LNCAP (cell line): ENCODE measurements around the gene GSG1L.

Experiments used
- TF ChIP-seq, protein P1 (sequence below): fragments of 450-650 bp; IDR thresholded peaks from 2 replicates; pipeline ENCODE4 v1.5.1; 2017; ENCODE audit warnings: mild to moderate bottlenecking

GSG1L gene

DNA sequence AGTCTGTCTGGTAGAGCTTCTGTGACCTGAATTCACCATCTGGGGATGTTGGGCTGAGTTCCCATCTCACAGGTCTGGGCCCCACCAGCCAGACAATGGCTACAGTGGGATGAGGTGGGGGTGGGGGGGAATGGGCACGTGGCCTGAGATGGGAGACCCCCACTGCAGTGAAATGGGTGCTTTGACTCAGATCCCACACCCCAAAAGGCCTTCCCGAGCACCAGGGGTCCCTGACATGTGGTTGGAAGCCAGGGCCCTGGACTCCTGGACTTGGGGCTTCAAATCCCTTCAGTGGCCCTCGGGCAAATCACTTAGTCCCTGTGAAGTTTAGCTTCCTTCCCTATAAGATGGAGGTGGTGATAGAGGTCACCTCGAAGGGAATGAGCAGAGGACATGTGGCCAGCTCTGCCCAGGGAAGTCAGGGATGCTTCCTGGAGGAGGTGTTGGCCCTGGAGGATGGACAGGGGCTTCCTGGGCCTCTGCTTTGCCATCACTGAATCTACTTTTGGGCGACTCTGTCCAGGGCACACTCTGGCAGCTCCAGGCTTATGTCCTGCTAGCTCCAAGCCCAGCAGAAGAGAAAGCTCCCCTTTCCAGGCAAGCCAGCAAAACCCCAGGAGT, 295.4 kb downstream of the GSG1L start:
- TF ChIP-seq, protein P1, sequence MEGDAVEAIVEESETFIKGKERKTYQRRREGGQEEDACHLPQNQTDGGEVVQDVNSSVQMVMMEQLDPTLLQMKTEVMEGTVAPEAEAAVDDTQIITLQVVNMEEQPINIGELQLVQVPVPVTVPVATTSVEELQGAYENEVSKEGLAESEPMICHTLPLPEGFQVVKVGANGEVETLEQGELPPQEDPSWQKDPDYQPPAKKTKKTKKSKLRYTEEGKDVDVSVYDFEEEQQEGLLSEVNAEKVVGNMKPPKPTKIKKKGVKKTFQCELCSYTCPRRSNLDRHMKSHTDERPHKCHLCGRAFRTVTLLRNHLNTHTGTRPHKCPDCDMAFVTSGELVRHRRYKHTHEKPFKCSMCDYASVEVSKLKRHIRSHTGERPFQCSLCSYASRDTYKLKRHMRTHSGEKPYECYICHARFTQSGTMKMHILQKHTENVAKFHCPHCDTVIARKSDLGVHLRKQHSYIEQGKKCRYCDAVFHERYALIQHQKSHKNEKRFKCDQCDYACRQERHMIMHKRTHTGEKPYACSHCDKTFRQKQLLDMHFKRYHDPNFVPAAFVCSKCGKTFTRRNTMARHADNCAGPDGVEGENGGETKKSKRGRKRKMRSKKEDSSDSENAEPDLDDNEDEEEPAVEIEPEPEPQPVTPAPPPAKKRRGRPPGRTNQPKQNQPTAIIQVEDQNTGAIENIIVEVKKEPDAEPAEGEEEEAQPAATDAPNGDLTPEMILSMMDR = no peak

DNA sequence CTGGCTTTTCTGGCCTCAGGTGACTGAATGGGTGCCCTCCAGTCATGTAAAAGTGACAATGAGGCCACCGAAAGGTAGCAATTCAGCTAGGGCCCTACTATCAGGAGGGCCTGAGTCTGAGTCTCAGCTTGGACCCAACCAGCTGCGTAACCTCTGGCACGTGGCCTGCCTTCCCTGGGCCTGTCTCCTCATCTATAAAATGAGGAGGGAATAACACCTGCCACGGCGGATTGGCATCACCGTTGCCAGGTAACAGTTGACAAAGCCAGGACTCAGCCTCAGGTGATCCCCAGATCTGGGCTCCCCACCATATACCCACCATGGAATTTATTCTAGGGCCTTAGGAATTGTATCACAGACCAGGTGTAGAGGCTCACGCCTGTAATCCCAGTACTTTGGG, 296.4 kb downstream of the GSG1L start:
- TF ChIP-seq, protein P1 = no peak

DNA sequence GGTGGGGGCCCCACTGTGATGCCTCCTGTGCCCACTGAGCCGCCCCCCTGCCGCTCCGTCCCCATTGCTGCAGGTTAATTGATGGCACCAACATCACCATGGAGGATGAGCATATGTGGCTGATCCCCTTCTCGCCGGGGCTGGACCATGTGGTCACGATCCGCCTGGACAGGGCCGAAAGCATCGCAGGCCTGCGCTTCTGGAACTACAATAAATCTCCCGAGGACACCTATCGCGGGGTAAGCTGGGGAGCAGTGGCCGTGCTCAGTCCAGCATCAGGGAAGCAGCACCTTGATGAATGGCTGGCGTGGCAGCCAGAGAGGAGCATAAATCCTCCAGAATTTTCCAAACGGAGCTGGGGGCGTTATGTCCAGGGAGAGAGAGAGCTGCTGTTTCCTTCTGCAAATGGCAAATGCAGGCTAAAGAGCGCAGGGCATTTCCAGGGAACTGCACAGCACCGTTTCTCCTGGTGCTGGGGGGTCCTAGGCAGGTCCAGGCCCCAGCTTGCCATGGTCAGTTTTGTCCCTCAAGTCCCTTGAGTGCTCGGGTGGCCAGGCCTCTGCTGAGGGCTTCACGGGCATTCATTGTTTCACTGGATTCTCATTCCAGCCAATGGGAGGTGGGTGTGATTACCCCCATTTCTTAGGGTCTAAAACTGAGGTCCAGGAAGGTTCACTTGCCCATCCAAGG, 297.1 kb downstream of the GSG1L start:
- TF ChIP-seq, protein P1 = no peak

DNA sequence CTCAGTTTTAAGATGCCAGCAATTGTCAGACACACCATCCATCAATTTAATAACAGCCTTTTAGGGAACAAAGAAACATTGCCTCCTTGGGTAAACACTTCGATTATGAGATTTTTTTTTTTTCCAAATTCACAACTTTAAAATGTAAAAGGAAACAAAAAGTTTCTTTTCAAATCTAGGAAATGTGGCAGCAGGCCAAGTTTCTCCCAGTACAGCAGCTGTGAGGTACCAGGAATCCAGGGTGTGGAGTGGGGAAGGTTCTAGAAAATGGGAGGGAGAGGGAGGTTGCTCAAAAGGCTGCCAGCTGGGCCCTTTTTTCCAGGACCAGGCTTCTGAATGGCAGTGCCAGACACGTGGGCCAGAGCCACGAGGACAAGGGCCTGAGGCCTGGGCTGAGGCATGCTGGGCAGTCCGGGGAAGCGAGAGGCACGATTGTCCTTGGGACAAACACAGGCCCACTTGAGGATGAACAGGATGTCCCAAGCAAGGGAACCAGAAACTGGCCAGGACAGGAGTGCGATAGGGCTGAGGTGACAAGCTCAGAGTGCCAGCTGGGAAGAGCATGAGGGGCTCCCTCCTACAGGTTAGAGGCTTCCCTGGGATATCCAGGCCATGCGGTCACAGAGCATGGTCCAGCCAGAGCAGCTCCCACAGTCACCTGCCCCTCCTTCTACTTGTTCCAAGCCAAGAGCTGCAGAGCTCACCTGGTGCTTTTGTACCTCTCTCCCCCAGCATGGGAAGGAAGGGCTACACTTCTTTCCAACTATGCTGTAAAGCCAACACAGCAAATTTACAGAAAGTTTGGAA, 298.4 kb downstream of the GSG1L start:
- TF ChIP-seq, protein P1 = no peak

DNA sequence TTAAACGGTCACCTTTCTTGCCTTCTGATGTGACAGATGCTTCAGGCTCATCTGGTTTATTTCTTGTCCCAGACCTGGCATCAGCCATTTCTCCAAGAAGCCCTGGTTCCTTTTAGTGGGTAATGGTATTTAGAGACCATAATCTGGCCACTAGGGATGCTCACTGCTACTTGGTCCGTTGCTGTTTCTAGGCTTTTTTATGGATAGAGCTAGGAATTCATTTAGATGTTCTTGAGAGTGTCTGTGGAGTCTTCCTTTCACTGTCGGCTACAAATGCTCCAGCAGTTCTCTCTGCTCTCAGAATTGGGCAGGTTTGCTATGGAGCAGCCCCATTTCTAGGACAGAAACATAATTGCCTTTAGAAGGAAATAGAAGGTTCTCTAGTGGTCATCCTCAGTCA, 299.1 kb downstream of the GSG1L start:
- TF ChIP-seq, protein P1 = no peak

DNA sequence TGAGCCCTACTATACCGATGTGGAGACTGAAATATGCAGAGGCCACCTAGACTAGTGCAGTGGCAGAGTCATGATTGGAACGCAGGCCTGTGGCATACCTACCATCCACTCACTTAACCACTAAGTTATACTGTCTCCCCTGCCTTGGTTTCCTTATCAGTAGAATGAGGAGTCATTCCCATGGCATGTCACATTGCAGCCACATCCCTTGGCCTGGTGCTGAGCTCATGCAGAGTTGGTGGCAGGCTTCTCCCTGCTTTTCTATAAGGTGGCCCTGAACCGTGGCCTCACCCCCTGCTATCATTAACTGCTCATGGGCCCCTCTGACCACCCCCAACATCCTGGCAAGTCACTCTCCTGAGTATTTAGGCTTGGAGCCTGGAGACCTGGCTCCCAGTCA, 301.1 kb downstream of the GSG1L start:
- TF ChIP-seq, protein P1 = no peak

DNA sequence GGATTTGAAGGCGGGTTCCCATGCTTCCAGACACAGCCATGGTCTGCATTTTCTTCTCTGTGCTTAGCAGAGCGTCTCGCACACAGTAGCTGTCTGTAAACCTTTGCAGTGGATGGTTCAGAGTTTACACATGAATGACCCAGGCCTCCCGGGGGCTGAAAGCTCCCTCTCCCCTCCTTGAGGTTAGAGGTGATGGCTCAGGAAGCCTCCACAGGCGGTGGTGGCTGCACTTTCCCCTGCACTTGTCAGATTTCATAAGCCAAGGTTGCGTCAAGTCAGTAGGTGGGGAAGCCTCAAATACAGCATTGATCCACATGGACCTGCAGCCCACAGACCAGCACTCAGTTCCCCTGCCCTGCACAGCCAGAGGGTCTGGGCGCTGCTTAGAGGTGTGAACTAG, 301.7 kb downstream of the GSG1L start:
- TF ChIP-seq, protein P1 = no peak
